ENCODE data around the gene C1QL1.
A peak's percentile ranks its signal among the peaks of the same experiment; 100 is the strongest.
"Not testable (repeated sequence)": the region's sequence is repeated elsewhere in the genome, so short reads cannot be mapped to it uniquely, and the experiment has no call there.

C1QL1 gene

DNA sequence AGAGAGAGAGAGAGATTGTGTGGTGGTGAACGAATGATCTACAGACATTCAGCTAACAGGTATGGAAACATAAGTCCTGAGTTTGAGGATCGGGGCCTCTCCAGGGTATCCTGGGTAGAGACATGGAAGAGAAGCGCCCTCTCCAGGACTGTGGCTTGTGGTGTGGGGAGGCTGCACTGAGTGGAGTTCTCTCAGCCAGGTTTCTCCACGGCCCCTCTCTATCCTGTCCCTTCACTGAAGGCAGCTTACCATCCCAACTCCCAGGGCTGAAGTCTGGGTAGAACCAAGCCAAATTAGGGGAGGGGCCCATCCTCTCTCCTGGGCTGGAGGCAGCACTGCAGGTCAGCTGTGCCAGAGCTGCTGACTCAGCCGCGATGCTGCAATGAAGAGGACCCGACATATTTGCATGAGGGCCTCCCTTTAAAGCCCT is 6.2 kb downstream of the C1QL1 start:
- no peak for DNase-seq (ENCODE audit: low spot score)

GRCh38 chr17:44960691-44961090 is 7.4 kb downstream of the C1QL1 start:
- peak; percentile 73 for DNase-seq (ENCODE audit: low spot score)

DNA sequence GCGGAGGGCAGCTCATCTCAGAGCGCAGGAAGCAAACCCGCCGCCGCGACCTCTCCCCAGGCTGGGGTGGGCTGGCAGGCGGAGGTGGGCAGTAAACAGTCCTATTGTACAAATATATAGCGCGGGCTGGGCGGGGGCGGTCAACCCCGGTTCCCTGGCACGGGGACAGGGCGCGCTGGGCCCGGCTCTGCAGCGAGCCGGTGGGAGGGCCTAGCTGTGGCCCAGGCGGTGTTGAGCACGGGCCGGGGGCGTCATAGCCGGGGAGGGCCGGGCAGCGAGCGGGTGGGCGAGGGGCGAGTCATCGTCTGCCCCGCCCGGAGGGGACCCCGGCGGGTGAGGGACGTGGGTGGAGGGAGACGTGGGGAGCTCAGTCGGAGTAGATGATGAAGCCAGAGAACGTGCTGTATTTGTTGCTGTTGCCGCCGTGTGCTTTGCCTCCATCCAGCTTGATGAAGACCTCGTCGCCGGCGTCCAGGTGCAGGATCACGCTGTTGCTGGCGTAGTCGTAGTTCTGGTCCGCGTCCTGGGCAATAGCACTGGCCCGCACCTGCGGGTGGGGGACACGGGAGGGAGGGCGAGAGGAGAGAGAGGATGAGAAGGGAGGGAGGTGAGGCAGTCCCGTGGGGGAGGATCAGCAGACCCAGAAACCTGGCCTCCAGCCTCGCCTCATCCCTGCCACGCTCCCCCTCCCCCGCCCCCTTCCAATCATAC is 8.1 kb downstream of the C1QL1 start:
- no peak for DNase-seq (ENCODE audit: low spot score)

DNA sequence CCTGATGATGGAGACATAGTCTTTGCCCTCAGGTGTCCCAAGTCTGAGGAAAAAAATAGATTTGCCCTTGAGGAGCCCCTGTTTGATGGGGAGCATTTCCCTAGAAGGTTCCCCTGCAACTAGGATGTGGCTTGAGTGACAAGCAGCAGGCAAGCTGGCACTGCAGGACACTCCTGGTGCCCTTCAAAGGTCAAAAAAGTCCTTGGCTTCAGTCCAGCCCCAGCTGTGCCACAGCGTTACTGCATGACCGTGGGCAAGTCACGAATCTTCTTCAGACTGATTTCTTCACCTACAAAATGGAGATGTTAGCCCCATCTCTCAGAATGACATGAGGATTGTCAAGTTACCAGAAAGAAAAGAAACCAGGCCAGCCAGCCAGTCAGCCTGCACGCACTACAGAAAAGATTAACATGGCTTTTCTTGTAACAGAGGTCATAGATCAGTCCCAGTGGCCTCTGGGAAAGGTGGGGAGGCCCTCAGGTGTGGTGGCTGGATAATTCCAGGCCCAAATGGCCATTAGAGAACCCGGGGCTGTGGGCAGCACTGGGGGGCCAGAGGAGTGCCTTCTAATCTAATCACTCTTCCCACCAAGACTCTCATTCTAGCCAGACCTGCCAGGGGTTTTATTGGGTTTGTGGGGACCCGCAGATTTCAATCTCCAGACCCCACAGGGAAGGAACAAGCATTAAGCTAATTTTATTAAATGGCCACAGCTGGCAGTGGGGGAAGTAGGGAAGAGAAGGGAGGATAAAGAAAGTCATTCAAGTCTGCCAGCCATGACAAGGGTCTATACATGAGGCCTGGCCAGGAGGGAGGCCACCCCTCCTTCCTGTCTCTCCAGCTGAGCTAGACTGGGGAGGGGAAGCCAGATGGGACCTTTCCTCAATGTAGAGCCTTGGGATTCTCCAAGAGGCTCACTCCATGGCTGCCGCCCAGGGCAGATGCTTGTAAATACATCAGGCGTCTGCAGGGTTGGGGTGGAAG is 10.8 kb downstream of the C1QL1 start:
- DNase-seq (ENCODE audit: low spot score): no peak

- DNase-seq (ENCODE audit: low spot score): no peak
Observed at GRCh38 chr17:44955674-44956425, 12.3 kb downstream of the C1QL1 start.

DNA sequence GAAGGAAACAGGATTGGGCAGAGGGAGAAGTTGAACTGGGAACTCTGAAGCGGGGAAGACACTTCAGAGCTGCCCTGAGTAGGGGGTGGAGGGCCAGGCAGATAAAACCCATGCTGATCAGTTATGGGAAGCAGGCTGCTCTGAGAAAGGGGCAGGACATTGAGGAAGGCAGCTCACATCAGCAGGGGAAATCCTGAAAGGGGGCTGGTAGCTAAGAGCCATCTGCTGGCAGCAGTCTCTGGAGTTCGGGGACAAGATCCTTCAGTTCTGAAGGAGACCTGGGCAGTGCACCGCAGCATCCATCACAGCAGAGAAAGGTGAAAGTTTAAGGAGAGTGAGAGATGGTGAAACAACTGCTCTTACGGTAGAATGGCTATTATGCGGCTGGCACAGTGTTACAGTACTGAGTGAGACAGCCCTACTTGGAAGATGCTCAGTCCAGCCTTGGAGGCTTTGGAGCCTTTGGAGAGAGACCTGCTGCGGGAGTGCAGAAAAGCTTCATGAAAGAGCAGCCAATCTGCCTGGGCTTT is 15.1 kb downstream of the C1QL1 start:
- no peak for DNase-seq (ENCODE audit: low spot score)

GRCh38 chr17:44948315-44948795 is 19.7 kb downstream of the C1QL1 start:
- no peak for DNase-seq (ENCODE audit: low spot score)

DNA sequence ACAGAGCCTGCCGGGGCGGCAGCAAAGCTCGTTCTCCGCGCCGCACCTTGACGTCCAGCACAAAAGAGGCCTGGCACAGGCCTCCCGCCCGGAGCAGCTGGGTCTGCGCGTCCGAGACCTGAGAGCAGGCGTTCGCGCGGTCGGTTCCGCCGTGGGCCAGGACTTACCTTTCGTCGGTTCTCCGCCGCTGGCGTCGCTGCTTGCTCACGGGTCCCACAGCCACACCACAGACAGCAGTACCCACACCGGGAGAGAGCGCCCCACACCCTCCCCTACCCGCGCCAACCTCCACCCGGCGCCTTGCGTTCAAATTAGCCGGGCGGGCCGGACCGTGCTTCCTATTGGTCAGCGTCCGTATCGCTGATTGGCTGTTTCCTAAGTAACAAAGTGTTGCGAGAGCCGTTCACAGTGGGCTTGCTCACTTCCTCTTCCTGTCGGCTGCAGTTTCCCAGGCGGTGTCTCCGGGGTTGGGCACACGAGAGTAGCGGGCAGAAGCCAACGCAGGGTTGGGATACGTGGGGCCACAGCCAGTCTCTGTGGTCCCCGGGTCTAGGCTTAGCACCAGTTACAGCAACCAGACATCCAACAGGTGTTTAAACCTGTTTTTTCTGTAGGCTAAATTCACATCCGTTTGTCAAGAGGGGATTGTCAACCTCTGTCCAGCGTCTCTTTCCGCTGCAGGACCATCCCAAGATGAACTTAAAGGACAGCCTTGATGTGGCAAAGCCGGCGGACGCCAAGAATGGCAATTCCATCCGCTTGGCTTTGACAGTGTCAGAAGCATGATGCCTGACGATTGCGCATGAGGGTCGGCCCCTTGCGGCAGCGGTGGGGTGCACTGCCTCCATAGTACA is 20.4 kb downstream of the C1QL1 start, which contains the start of gene KIF18B:
TSS of gene KIF18B (minus strand) at position 313 of the 854 bp plus-strand sequence. CDS start 11,429 bp downstream, outside the sequence.
- peak; percentile 96 for DNase-seq (ENCODE audit: low spot score)

DNA sequence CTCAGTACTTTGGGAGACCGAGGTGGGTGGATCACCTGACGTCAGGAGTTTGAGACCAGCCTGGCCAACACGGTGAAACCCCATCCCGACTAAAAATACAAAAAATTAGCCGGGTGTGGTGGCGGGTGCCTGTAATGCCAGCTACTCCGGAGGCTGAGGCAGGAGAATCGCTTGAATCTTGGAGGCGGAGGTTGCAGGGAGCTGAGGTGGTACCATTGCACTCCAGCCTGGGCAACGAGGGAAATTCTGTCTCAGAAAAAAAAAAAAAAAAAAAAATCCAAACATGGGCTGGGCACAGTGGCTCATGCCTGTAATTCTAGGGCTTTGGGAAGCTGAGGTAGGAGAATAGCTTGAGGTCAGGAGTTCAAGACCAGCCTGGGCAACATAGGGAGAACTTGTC is 22.5 kb downstream of the C1QL1 start:
- DNase-seq (ENCODE audit: low spot score): not testable (repeated sequence)

GRCh38 chr17:44942456-44942855 is 25.6 kb downstream of the C1QL1 start:
- no peak for DNase-seq (ENCODE audit: low spot score)

DNA sequence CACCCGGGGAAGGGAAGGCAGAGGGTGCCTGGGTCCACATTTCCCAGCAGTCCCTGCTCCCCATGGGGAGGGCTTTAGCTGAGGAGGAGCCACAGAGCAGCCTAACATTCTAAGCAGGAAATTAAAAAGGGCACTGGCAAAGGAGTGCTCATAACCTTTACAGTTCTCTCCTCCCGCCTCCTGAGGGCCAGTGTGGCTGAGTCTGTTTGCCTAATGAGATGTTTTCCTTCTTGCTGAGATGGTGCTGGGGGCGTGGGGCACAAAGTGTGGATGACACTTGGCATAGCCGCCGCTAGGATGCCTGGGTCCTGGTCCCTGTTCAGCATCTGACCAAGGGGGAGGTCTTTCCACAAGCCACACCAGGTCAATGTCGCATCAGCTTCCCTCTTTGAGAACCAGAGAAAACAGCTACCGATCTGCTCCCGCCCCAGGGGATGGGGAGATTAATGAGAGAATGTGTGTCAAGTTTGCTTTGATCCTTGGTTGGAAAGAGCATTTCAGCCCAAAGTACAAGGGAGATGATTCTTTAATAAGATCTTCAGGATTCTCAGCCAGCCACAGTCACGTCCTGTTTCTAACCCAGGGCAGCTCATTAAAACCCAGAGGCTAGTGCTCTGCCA is 26.3 kb downstream of the C1QL1 start:
- peak; percentile 36 for DNase-seq (ENCODE audit: low spot score)

GRCh38 chr17:44940768-44941167 is 27.3 kb downstream of the C1QL1 start:
- DNase-seq (ENCODE audit: low spot score): no peak

DNA sequence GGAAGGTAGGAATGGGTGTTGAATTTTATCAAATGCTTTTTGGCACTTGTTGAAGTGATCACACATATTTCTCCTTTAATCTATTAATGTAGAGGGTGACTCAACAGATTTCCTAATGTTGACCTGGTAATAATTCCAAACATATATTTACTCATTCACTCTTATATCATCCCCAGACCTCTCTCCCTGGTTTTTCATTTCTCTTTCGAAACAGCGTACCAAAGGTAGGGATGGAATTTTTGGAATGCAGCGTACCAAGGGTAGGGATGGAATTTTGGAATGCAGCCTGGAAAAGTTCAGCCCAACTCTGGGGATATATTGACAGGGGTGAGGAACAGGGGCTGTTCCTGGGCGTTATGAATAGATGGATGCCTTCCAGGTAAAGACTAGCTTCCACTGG is 27.8 kb downstream of the C1QL1 start:
- peak; percentile 78 for DNase-seq (ENCODE audit: low spot score)

DNA sequence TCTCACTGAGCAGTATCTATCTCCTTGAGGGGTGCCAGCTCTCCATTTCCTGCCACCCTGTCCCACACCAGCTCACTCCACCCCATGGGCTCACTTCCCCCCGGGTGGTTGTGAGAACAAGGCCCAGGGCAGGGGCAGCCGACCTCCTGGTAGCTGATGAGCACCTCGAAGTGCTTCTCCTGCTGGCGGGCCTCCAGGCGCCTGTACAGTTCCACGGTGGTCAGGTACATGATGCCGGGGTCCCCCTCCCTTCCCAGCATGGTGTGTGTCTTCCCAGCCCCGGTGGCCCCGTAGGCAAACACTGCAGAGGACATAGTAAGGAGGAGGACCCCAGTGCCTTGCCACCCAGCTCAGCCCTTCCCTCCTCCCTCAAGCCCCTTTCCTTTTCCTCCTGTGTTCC is 33.0 kb downstream of the C1QL1 start:
- DNase-seq (ENCODE audit: low spot score): no peak

DNA sequence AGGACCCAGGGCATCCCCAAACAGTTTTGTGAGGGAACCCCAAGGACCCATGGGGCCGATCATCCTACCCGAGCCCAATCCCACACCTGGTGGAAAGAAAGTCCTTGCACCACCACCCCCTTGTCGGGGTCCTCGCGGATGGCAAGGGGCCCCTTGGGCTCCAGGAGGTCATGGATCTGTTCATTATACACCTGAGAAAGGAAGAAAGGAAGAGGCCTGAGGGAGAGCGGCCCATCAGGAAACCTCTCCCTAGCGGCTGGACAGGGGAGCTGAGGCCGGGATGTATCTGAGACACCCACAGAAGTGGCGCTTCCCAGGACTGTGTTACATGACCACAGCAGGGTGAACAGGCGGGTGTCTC is 33.4 kb downstream of the C1QL1 start:
- no peak for DNase-seq (ENCODE audit: low spot score)

- no peak for DNase-seq (ENCODE audit: low spot score)
Observed at GRCh38 chr17:44933824-44934744, 34.0 kb downstream of the C1QL1 start.

DNA sequence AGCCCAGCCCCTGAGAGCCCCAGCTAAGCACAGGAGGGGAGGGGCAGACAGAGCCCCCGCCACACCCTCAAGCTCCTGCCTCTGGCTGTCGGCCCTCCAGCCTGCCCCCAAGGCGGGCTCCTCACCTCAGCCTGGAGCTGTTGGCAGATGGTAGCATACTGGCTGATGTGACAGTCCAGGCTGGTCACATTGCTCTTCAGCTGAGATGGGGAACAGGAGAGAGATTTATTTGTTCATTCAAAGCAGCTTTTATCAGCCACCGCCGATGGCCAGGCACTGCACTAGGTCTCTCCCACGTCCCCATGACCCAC is 35.4 kb downstream of the C1QL1 start:
- DNase-seq (ENCODE audit: low spot score): no peak

GRCh38 chr17:44932096-44932786 is 35.9 kb downstream of the C1QL1 start:
- DNase-seq (ENCODE audit: low spot score): no peak

GRCh38 chr17:44931376-44931775 is 36.7 kb downstream of the C1QL1 start:
- DNase-seq (ENCODE audit: low spot score): no peak
